ENCODE data around the gene SLC30A5. TPM values are rescaled to one million over a fixed set of nuclear protein-coding genes. Genes with fewer than 3 reads are reported as not detected.

Gene SLC30A5
- polyA plus RNA-seq, 1 donor (not counting 4 experiments of a cell fraction or from before 2014, with no cell fraction given), result 43.4 TPM

GRCh38 chr5:69090158-69090557 is 3.7 kb upstream of the SLC30A5 start:
- Histone ChIP-seq H3K4me3 (ENCODE audit: control insufficient read depth in 2 of 3, extremely low read depth in 1 of 3, insufficient read depth in 2 of 3, low read depth in 1 of 3, low read length in 3 of 3) (no peak overlapping the region), H3K4me2 (ENCODE audit: control insufficient read depth, extremely low read depth, insufficient read depth, low read depth, low read length) (no peak overlapping the region), H3K9me1 (ENCODE audit: control insufficient read depth, extremely low read depth, insufficient read depth, low read length) (no peaks in the 10 kb centered on the region), H3K79me2 (ENCODE audit: control insufficient read depth, insufficient read depth, low read length) (peaks cover 10% of the 10 kb centered on the region), H2AFZ (ENCODE audit: control insufficient read depth, low read length) (no peak overlapping the region), H3K9me3 (ENCODE audit: control insufficient read depth, low read depth, low read length) (no peaks in the 10 kb centered on the region), H3K4me1 (ENCODE audit: control insufficient read depth, extremely low read depth, insufficient read depth, low read length) (no peaks in the 10 kb centered on the region), H4K20me1 (ENCODE audit: control insufficient read depth, extremely low read depth, insufficient read depth, low read length) (no peaks in the 10 kb centered on the region), H3K27ac (ENCODE audit: control insufficient read depth, insufficient read depth, low read length) (no peak overlapping the region), H3K27me3 (ENCODE audit: control insufficient read depth, extremely low read depth, insufficient read depth, low read length) (no peaks in the 10 kb centered on the region), H3K36me3 (ENCODE audit: control insufficient read depth in 2 of 2, extremely low read depth in 1 of 2, insufficient read depth in 2 of 2, low read length in 2 of 2) (no peaks in the 10 kb centered on the region), H3K9ac (ENCODE audit: control insufficient read depth, extremely low read depth, insufficient read depth, low read length) (no peak overlapping the region)
- TF ChIP-seq EZH2 (IDR thresholded peaks at IDR 0.05; ENCODE audit: low read length), result no peak
- no peak for TF ChIP-seq CTCF (optimal IDR thresholded peaks at IDR 0.05 in 1 of 3, IDR thresholded peaks at IDR 0.05 in 1 of 3, conservative IDR thresholded peaks at IDR 0.05 in 1 of 3; ENCODE audit: extremely low read depth in 1 of 3, insufficient read depth in 2 of 3, low read length in 3 of 3)
- no peak for DNase-seq (ENCODE audit: low read depth, low spot score)
- no peak for FAIRE-seq
- dilution Hi-C loops (cut with MboI; ENCODE audit: extremely low pct_ligation_motif_present, low sequenced_read_pairs), result no loop called here

DNA sequence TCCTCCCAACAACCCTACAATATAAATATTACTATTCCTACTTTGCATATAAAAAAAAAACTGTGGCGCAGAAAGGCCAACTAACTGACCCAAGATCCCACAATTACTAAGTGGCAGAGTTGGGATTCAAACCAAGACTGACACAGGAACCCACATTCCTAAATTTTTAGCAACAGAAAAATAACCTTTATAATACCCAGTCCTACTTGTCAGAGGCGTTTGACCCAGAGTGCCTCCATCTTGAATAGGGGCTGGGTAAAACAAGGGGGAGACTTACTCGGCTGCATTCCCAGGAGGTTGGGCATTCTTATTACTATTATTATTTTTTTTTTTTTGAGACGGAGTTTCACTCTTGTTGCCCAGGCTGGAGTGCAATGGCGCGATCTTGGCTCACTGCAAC is 2.0 kb upstream of the SLC30A5 start:
- H4K20me1 ChIP-seq (ENCODE audit: control insufficient read depth, extremely low read depth, insufficient read depth, low read length), result no peaks in the 10 kb centered on the region

More for the DNA sequence above, 2.0 kb upstream of the SLC30A5 start:
- Histone ChIP-seq H3K9me1 (ENCODE audit: control insufficient read depth, extremely low read depth, insufficient read depth, low read length) (no peaks in the 10 kb centered on the region), H3K36me3 (ENCODE audit: control insufficient read depth in 2 of 2, extremely low read depth in 1 of 2, insufficient read depth in 2 of 2, low read length in 2 of 2) (no peaks in the 10 kb centered on the region), H3K4me2 (ENCODE audit: control insufficient read depth, extremely low read depth, insufficient read depth, low read depth, low read length) (no peak overlapping the region), H3K79me2 (ENCODE audit: control insufficient read depth, insufficient read depth, low read length) (peaks cover 26% of the 10 kb centered on the region), H3K27ac (ENCODE audit: control insufficient read depth, insufficient read depth, low read length) (no peak overlapping the region), H3K27me3 (ENCODE audit: control insufficient read depth, extremely low read depth, insufficient read depth, low read length) (no peaks in the 10 kb centered on the region), H2AFZ (ENCODE audit: control insufficient read depth, low read length) (no peak overlapping the region), H3K4me1 (ENCODE audit: control insufficient read depth, extremely low read depth, insufficient read depth, low read length) (no peaks in the 10 kb centered on the region), H3K9ac (ENCODE audit: control insufficient read depth, extremely low read depth, insufficient read depth, low read length) (no peak overlapping the region), H3K9me3 (ENCODE audit: control insufficient read depth, low read depth, low read length) (no peaks in the 10 kb centered on the region), H3K4me3 (ENCODE audit: control insufficient read depth in 2 of 3, extremely low read depth in 1 of 3, insufficient read depth in 2 of 3, low read depth in 1 of 3, low read length in 3 of 3) (no peak overlapping the region)
- no peak for FAIRE-seq
- dilution Hi-C loops (cut with MboI; ENCODE audit: extremely low pct_ligation_motif_present, low sequenced_read_pairs), result no loop called here
- no peak for DNase-seq (ENCODE audit: low read depth, low spot score)
- TF ChIP-seq EZH2 (IDR thresholded peaks at IDR 0.05; ENCODE audit: low read length), result no peak
- TF ChIP-seq CTCF (optimal IDR thresholded peaks at IDR 0.05 in 1 of 3, IDR thresholded peaks at IDR 0.05 in 1 of 3, conservative IDR thresholded peaks at IDR 0.05 in 1 of 3; ENCODE audit: extremely low read depth in 1 of 3, insufficient read depth in 2 of 3, low read length in 3 of 3), result no peak

Measured in keratinocyte (primary cell).